ENCODE results near the gene TCAIM.

DNA sequence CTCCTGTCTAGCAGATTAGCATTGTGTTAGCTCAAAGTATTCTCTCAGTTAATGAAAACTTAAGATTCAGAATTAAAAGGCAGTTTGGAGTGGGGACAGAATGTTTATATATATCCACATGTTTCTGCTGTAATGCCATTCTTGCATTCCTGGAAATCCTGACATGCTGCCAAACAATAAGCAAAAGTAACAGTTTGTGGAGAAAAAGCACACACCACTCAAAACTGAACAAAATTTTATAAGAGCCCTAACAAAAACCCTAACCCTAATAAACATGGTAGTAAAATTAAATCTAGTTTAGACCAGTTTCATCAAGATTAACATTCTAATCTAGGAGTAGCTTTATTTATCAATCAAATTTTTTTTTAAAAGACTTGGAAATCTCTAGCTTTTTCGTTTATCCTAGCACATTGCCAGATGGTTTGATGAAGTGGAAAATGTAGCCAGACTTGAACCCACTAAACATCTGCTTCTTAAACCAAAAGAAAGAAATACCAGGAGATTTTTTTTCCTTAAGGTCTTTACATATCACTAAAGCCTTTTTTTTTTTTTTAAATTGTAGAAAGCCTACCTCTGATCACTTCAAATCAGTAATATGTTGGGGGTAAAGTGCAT is 3.7 kb downstream of the TCAIM start:
- TF ChIP-seq, protein P1, sequence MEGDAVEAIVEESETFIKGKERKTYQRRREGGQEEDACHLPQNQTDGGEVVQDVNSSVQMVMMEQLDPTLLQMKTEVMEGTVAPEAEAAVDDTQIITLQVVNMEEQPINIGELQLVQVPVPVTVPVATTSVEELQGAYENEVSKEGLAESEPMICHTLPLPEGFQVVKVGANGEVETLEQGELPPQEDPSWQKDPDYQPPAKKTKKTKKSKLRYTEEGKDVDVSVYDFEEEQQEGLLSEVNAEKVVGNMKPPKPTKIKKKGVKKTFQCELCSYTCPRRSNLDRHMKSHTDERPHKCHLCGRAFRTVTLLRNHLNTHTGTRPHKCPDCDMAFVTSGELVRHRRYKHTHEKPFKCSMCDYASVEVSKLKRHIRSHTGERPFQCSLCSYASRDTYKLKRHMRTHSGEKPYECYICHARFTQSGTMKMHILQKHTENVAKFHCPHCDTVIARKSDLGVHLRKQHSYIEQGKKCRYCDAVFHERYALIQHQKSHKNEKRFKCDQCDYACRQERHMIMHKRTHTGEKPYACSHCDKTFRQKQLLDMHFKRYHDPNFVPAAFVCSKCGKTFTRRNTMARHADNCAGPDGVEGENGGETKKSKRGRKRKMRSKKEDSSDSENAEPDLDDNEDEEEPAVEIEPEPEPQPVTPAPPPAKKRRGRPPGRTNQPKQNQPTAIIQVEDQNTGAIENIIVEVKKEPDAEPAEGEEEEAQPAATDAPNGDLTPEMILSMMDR (tag by site-specific recombination; IDR thresholded peaks at IDR 0.05) = no peak
- TF ChIP-seq, protein P2, sequence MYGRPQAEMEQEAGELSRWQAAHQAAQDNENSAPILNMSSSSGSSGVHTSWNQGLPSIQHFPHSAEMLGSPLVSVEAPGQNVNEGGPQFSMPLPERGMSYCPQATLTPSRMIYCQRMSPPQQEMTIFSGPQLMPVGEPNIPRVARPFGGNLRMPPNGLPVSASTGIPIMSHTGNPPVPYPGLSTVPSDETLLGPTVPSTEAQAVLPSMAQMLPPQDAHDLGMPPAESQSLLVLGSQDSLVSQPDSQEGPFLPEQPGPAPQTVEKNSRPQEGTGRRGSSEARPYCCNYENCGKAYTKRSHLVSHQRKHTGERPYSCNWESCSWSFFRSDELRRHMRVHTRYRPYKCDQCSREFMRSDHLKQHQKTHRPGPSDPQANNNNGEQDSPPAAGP (tag by site-specific recombination; IDR thresholded peaks at IDR 0.05) = no peak
- TF ChIP-seq MEIS1 (CRISPR knock-in tag; IDR thresholded peaks at IDR 0.05; ENCODE audit: borderline replicate concordance) (no peak), MYNN (tag by site-specific recombination; IDR thresholded peaks at IDR 0.05; ENCODE audit: borderline replicate concordance) (no peak), ZNF140 (tag by site-specific recombination; IDR thresholded peaks at IDR 0.05) (no peak), ZNF791 (tag by site-specific recombination; IDR thresholded peaks at IDR 0.05) (no peak), ZNF837 (tag by site-specific recombination; IDR thresholded peaks at IDR 0.05) (no peak)
- TF ChIP-seq, protein P3, sequence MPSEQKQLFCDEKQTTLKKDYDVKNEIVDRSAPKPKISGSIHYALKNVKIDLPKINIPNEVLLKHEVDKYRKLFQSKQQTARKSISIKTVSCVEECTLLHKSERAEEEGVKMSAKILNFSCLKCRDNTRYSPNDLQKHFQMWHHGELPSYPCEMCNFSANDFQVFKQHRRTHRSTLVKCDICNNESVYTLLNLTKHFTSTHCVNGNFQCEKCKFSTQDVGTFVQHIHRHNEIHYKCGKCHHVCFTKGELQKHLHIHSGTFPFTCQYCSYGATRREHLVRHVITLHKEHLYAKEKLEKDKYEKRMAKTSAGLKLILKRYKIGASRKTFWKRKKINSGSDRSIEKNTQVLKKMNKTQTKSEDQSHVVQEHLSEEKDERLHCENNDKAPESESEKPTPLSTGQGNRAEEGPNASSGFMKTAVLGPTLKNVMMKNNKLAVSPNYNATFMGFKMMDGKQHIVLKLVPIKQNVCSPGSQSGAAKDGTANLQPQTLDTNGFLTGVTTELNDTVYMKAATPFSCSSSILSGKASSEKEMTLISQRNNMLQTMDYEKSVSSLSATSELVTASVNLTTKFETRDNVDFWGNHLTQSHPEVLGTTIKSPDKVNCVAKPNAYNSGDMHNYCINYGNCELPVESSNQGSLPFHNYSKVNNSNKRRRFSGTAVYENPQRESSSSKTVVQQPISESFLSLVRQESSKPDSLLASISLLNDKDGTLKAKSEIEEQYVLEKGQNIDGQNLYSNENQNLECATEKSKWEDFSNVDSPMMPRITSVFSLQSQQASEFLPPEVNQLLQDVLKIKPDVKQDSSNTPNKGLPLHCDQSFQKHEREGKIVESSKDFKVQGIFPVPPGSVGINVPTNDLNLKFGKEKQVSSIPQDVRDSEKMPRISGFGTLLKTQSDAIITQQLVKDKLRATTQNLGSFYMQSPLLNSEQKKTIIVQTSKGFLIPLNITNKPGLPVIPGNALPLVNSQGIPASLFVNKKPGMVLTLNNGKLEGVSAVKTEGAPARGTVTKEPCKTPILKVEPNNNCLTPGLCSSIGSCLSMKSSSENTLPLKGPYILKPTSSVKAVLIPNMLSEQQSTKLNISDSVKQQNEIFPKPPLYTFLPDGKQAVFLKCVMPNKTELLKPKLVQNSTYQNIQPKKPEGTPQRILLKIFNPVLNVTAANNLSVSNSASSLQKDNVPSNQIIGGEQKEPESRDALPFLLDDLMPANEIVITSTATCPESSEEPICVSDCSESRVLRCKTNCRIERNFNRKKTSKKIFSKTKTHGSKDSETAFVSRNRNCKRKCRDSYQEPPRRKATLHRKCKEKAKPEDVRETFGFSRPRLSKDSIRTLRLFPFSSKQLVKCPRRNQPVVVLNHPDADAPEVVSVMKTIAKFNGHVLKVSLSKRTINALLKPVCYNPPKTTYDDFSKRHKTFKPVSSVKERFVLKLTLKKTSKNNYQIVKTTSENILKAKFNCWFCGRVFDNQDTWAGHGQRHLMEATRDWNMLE (tag by site-specific recombination; conservative IDR thresholded peaks at IDR 0.05; ENCODE audit: low read depth) = no peak

Measured in HEK293 (cell line).